DOHH2 (cell line): ENCODE data around the gene SMIM45.

Experiments used
- H3F3A ChIP-seq: fragments of 200-600 bp; sonication (generic), shearing (Covaris generic); 2 replicates; pipeline ENCODE4 v1.6.0; 2016; ENCODE audit warnings: antibody characterized with exemption, mild to moderate bottlenecking; ENCODE audit not compliant: control insufficient read depth, insufficient read depth
- H3K27ac ChIP-seq: fragments of 200-600 bp; sonication (generic); 2 replicates; pipeline ENCODE4 v1.5.1; 2014; ENCODE audit warnings: low read depth, mild to moderate bottlenecking, low read length, moderate library complexity
- H3K27me3 ChIP-seq: fragments of 200-600 bp; sonication (generic); 2 replicates; pipeline ENCODE4 v1.6.1; 2014; ENCODE audit warnings: mild to moderate bottlenecking, low read length, mixed read lengths; ENCODE audit not compliant: control insufficient read depth
- H3K36me3 ChIP-seq: fragments of 200-600 bp; sonication (generic); 2 replicates; pipeline ENCODE4 v1.6.1; 2014; ENCODE audit warnings: mild to moderate bottlenecking, low read length, moderate library complexity, mixed read lengths; ENCODE audit not compliant: control insufficient read depth
- H3K4me1 ChIP-seq: fragments of 200-600 bp; sonication (generic); 2 replicates; pipeline ENCODE4 v1.6.1; 2014; ENCODE audit warnings: mild to moderate bottlenecking, low read length, mixed read lengths; ENCODE audit not compliant: control insufficient read depth
- H3K4me2 ChIP-seq: fragments of 200-600 bp; sonication (generic); 2 replicates; pipeline ENCODE4 v1.6.0; 2014; ENCODE audit warnings: mild to moderate bottlenecking, low read length, moderate library complexity
- H3K4me3 ChIP-seq: fragments of 200-600 bp; sonication (generic); 2 replicates; pipeline ENCODE4 v1.5.1; 2014; ENCODE audit warnings: mild to moderate bottlenecking, low read length, mixed read lengths
- H3K79me2 ChIP-seq: fragments of 200-600 bp; sonication (generic); 2 replicates; pipeline ENCODE4 v1.6.1; 2014; ENCODE audit warnings: mild to moderate bottlenecking, low read length, mixed read lengths; ENCODE audit not compliant: control insufficient read depth
- H3K9me2 ChIP-seq: fragments of 200-600 bp; sonication (generic); replicated peaks from 2 replicates; pipeline ENCODE4 v1.6.1; 2014; ENCODE audit warnings: mild to moderate bottlenecking, low read length, mixed read lengths; ENCODE audit not compliant: control insufficient read depth
- H3K9me3 ChIP-seq: fragments of 200-600 bp; sonication (generic); 2 replicates; pipeline ENCODE4 v1.6.1; 2014; ENCODE audit warnings: antibody characterized with exemption, low read length, mixed read lengths; ENCODE audit not compliant: control insufficient read depth, insufficient read depth
- H4K20me1 ChIP-seq: fragments of 200-600 bp; sonication (generic); 2 replicates; pipeline ENCODE4 v1.6.0; 2014; ENCODE audit warnings: low read depth, mild to moderate bottlenecking, antibody characterized with exemption, low read length, moderate library complexity; ENCODE audit not compliant: control insufficient read depth, insufficient read depth
- CTCF ChIP-seq: fragments of 200-600 bp; sonication (generic); IDR thresholded peaks from one replicate; pipeline ENCODE4 v1.5.1; 2014; ENCODE audit warnings: antibody characterized with exemption, mild to moderate bottlenecking, low read depth, low read length; ENCODE audit not compliant: poor library complexity, severe bottlenecking
- EZH2phosphoT487 ChIP-seq: fragments of 200-600 bp; sonication (generic); IDR thresholded peaks from 2 replicates; pipeline ENCODE4 v1.6.1; 2017; ENCODE audit warnings: borderline replicate concordance, mild to moderate bottlenecking, antibody characterized with exemption, low read length, moderate library complexity, mixed read lengths

The SMIM45 gene

DNA sequence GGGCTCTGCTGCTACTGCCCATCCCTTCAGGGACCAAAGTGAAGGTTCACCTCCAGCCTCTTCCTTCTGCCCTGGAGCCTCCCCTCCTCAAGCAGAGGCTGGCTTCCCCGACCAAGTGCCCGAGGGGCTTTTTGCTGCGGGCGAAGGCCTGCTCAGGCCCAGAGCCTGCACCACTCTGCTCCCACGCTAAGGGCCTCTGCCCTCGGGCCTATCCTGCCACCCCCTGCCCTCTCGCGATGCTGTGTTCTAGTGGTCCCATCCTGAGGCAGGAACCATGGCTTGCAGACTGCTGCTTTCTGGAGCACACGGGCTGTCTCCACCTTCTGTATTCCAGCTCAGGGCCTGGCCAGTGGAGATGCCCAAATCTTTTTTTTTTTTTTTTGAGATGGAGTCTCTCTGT is 16.4 kb upstream of the SMIM45 start:
- Histone ChIP-seq H3K4me1 (peaks cover 100% of the 10 kb centered on the region), H3K4me2 (peak overlapping the region; percentile 87), H3K9me2 (no peaks in the 10 kb centered on the region), H3K27ac (peak overlapping the region; percentile 95), H3K36me3 (peaks cover 78% of the 10 kb centered on the region), H3K79me2 (peaks cover 48% of the 10 kb centered on the region), H3K4me3 (peak overlapping the region; percentile 52), H3F3A (peaks cover 64% of the 10 kb centered on the region), H3K9me3 (no peaks in the 10 kb centered on the region), H3K27me3 (no peaks in the 10 kb centered on the region), H4K20me1 (peaks cover under 1% of the 10 kb centered on the region; the same call in 1 of the 2 replicates)
- TF ChIP-seq CTCF: no peak
- no peak for TF ChIP-seq EZH2phosphoT487

- H3K4me2 ChIP-seq: peak overlapping the region; percentile 87
- peak overlapping the region; percentile 56 for H3K4me3 ChIP-seq
Measured at GRCh38 chr22:41936894-41937169, 15.1 kb upstream of the SMIM45 start.

GRCh38 chr22:41939981-41940831 is 11.7 kb upstream of the SMIM45 start:
- Histone ChIP-seq H3K36me3 (peaks cover 87% of the 10 kb centered on the region), H3K79me2 (peaks cover 65% of the 10 kb centered on the region), H3K27me3 (no peaks in the 10 kb centered on the region), H3K9me2 (no peaks in the 10 kb centered on the region), H3K9me3 (no peaks in the 10 kb centered on the region), H3K4me2 (peak overlapping the region; percentile 87), H4K20me1 (peaks cover 11% of the 10 kb centered on the region), H3K4me3 (peak overlapping the region; percentile 70), H3K4me1 (peaks cover 95% of the 10 kb centered on the region), H3F3A (peaks cover 80% of the 10 kb centered on the region), H3K27ac (peak overlapping the region; percentile 95)
- TF ChIP-seq EZH2phosphoT487 (no peak), CTCF (no peak)

More at GRCh38 chr22:41936894-41937169, 15.1 kb upstream of the SMIM45 start:
- Histone ChIP-seq H3K27me3 (no peaks in the 10 kb centered on the region), H3F3A (peaks cover 68% of the 10 kb centered on the region), H3K27ac (peak overlapping the region; percentile 95), H3K4me1 (peaks cover 100% of the 10 kb centered on the region), H3K79me2 (peaks cover 61% of the 10 kb centered on the region), H3K9me2 (no peaks in the 10 kb centered on the region), H3K9me3 (no peaks in the 10 kb centered on the region), H4K20me1 (peaks cover 7% of the 10 kb centered on the region; the same call in 1 of the 2 replicates), H3K36me3 (peaks cover 91% of the 10 kb centered on the region)
- TF ChIP-seq EZH2phosphoT487 (no peak), CTCF (no peak)
